Skin of body (tissue), 2 donors: ENCODE results near the gene H1-8. TPM values are rescaled to one million over a fixed set of nuclear protein-coding genes. Genes with fewer than 3 reads are reported as not detected.
"Not testable (repeated sequence)": the region's sequence is repeated elsewhere in the genome, so short reads cannot be mapped to it uniquely, and the experiment has no call there.

Experiments
- DNase-seq: peaks from one replicate; lab custom pipeline; 2025; lab: John Stamatoyannopoulos, UW
- total RNA-seq: library from RNA; depleted of rRNA; stranded (reverse); fragments of >200 nt; gene quantifications from one replicate; pipeline ENCODE4 v1.2.3, GENCODE V29; 2014

The H1-8 gene
- total RNA-seq, 1 donor from 2014 or later, result not detected

GRCh38 chr3:129532261-129532660, 10.7 kb upstream of the H1-8 start:
- no peak for DNase-seq

- no peak for DNase-seq
Measured at GRCh38 chr3:129533406-129533805, 9.6 kb upstream of the H1-8 start.

DNA sequence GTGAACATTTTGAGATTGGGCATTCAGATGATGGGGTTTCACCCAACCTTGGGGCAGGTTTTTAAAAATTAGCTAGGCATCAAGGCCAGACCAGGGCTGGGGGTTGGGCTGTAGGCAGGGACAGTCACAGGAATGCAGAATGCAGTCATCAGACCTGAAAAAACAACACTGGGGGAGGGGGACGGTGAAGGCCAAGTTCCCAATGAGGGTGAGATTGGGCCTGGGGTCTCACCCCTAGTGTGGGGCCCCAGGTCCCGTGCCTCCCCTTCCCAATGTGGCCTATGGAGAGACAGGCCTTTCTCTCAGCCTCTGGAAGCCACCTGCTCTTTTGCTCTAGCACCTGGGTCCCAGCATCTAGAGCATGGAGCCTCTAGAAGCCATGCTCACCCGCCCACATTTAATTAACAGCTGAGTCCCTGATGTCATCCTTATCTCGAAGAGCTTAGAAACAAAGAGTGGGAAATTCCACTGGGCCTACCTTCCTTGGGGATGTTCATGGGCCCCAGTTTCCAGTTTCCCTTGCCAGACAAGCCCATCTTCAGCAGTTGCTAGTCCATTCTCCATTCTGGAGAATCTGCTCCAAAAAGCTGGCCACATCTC, 8.4 kb upstream of the H1-8 start:
- no peak for DNase-seq

DNA sequence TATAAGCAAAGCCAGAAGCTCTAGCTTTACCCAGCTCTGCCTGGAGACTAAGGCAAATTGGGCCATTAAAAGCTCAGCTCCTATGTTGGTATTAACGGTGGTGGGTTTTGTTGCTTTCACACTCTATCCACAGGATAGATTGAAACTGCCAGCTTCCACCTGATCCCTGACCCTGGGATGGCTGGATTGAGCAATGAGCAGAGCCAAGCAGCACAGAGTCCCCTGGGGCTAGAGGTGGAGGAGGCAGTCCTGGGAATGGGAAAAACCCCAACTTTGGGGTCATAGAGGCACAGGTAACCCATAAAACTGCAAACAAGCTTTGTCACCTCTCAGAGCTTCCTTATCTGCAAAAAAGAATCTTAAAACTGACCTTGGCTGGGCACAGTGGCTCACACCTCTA, 7.9 kb upstream of the H1-8 start:
- DNase-seq, result no peak

DNA sequence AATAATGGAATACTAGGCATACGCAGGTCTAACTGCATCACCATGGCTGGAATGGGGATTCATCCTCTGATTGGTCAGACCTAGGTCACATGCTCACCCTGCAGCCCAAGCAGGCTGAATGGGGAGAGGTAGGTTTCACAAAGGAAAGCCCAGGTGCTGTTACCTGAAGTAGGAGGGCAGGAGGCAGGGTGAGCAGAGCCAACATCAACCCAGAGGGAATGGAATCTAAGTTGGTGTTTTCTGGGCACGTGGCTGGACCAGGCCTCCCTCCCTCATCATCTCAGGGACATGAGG, 6.7 kb upstream of the H1-8 start:
- no peak for DNase-seq

- DNase-seq, result no peak
Measured at GRCh38 chr3:129536804-129537203, 6.2 kb upstream of the H1-8 start.

DNA sequence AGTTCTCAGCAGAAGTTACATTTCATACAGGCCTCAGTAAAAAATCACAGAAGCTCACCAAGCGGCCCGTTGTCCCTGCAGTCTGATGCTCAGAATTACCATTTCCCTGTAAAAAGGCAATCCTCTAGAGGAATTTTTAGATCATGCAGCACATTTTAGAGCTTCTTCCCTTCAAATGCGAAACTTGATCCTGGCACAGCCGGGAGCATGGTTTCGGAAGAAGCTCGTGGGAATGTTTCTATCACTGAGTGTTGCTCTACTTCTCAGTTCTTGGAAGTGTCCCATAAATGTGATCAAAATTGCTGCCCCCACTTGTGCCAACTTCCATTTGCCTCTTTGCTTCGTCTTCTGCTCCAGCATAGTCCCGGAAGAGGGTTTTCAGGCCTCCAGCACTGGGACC, 3.8 kb upstream of the H1-8 start:
- DNase-seq, result no peak

- DNase-seq, result no peak
Measured at GRCh38 chr3:129540776-129541516, 2.0 kb upstream of the H1-8 start.

GRCh38 chr3:129542747-129543146, 228 bp upstream of the H1-8 start:
- DNase-seq, result no peak

DNA sequence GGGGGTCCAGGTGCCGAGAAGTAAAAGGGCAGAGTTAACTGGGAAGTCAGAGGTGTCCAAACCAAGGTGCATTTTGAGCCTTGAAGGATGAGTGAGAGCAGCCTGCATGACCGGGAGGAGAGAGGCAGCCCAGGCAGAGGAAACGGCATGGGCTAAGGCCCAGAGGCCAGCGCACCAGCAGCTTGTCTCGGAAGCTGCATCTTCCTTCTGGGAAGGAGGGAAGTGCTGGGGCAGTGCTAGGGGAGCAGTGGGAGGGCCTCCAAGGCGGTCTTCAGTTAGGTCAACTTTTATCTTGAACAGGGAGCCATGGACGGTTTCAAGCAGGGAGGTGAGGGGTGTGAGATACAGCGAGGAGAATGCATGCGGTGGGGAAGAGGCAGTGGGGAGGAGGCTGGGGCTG, 1.0 kb downstream of the H1-8 start:
- DNase-seq, result no peak

DNA sequence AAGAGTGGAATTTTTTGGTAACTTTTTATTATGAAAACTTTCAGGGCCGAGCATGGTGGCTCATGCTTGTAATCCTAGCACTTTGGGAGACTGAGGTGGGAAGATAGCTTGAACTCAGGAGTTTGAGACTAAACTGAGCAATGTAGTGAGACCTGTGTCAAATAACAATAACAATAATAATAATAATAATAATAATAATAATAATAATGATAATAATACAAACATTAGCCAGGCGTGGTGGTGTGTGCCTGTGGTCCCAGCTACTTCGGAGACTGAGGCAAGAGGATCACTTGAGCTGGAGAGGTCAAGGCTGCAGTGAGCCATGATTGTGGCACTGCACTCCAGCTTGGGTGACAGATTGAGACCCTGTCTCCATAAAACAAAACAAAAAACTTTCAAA, 3.0 kb downstream of the H1-8 start:
- not testable (repeated sequence) for DNase-seq

GRCh38 chr3:129547241-129547640, 4.3 kb downstream of the H1-8 start:
- DNase-seq, result no peak

DNA sequence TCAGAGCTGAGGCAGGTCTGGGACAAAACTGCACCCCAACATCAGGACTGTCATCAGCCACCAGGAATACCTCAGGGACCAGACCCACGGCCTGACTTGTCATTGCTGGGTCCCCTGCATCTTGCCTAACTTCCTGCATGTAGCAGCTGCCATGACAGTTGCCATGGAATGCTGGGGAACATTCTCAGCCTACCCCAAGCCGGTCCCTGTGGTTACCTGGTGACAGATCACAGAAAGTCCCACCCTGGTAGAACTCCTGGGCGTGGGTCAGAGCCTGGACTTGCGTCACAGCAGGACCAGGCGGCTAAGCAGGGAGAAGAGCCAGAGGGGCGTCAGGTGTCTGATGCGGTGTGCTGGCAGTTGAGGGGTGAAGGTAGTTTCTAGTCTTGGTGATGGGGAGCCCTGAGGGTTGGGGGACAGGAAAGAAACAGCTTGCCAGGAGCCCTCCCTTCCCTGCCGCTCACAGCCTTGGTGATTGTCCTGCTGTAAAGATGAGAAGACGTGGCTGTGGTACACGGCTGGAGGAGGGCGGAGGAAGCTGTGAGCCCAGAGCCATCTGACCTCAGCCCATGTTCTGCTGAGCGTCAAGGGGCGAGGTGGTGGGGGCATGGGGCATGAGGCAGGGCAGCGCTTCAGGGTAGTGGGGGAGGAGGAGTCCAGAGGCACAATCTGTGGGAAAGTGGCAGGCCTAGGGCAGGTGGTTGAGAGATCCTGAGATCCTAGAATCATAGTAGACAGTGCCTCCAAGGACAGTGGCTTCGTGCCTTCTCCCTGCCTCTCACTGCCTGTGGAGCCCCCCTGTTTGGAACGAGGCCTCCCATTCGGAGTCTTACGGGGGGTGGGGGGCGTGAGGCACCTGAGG, 5.4 kb downstream of the H1-8 start:
- DNase-seq, result no peak

DNA sequence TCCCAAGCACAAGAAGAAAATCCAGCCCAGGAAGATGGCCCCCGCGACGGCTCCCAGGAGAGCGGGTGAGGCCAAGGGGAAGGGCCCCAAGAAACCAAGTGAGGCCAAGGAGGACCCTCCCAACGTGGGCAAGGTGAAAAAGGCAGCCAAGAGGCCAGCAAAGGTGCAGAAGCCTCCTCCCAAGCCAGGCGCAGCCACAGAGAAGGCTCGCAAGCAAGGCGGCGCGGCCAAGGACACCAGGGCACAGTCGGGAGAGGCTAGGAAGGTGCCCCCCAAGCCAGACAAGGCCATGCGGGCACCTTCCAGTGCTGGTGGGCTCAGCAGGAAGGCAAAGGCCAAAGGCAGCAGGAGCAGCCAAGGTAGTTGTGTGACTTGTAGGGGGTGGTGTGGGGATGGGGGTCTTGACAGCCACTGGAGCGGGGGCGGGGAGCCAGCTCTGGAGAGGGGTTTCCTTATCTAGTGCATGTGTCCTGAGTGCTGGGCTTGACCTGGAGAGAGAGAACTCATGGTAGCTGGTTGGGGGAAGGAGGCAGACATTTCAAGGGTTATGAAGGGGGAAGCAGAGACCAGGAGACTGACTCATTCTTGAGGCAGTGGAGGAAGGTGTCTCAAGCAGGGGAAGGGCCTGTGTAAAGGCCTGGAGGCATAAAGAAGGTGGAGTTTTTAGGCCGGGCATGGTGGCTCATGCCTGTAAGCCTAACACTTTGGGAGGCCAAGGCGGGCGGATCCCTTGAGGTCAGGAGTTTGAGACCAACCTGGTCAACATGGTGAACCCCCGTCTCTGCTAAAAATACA, 6.2 kb downstream of the H1-8 start:
- no peak for DNase-seq

GRCh38 chr3:129549805-129550204, 6.8 kb downstream of the H1-8 start:
- DNase-seq, result no peak

- DNase-seq, result no peak
Measured at GRCh38 chr3:129552287-129553050, 9.5 kb downstream of the H1-8 start.

DNA sequence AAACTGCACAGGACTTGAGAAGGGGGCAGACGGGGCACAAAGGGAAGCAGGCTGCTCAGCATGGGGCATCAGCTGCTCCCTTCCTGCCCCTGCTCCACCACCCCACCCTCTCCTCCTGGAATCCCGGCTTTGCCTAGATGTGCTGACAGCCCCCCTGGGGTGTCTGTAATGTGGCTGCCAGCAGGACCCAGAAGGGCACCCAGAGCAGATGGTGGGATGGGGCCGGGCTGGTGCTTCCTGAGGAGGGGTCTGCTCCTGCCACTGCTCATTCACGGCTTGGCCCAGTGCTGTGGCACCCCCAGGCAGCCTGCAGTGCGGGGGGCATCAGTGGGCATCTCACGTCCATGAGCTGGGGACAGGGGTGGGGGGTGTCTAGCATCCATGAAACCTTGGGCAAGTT, 10.2 kb downstream of the H1-8 start:
- DNase-seq, result no peak

GRCh38 chr3:129553719-129554118, 10.7 kb downstream of the H1-8 start:
- DNase-seq, result no peak

DNA sequence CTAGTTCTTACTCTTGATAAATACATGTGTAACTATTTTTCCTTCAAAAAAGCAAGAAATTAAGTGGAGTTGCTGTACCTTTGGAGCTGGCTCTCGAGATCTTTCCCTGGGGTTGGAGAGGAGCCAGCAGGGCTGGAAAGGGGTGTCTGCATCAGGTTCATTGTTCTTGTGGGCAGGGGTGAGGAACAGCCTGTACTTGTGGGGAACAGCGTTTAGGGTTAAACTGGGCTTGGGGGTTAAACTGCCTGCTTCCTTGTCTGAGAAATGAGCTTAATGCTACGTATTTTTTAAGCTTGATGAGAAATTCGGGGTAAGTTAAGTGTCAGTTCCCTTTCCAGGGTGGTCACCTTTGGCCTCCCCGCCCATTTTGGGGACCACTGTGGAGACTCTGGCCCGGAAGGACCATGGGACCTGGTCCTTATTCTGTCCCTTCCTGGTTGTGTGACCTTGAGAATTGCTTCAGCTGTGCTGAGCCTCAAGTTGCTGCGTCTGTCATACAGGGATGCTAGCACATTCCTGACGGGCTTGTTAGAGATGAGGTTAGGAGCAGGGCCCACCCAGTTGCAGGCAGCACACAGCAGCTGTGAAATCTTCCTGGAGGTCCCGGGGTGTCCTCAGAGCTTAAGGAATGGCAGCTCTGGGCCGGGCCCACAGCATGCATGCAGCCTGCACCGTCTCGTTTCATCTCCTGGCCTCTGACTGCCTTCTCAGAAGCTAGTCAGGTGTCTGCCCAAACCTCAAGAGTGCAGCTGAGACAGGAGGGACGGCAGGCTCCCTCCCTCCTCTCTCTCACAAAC, 11.6 kb downstream of the H1-8 start:
- DNase-seq, result no peak

DNA sequence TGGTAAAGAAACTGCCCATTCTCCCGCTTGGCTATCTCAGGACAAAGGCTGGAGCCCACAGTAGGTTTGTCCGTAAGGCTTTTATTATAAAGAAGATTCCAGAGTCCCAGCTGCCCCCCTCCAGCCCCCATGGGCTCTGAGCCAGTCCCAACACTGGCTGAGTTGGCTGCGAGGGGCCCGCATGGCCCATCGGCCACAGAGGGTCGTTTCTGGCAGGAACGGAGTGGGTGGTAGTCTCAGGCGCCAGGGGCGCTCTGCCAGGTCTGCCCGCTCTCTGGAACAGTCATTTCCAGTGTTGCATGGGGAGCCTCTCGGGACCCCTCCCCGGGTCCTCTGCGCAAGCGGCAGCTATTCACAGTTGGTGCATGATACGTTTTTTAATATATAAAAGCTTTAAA, 12.2 kb downstream of the H1-8 start:
- DNase-seq, result no peak
